MM.1S (cell line): ENCODE results near the gene SLC44A5.
"Not testable (repeated sequence)": the region's sequence is repeated elsewhere in the genome, so short reads cannot be mapped to it uniquely, and the experiment has no call there.

Experiments used
- DNase-seq: peaks from one replicate; pipeline ENCODE4 v3.0.0-alpha.2; 2015
- H2AFZ ChIP-seq: fragments of 300-600 bp; sonication (generic); 2 replicates; pipeline ENCODE4 v1.6.0; 2016; ENCODE audit warnings: antibody characterized with exemption, low read length
- H3F3A ChIP-seq: fragments of 300-600 bp; sonication (generic); 2 replicates; pipeline ENCODE4 v1.6.1; 2016; ENCODE audit warnings: mild to moderate bottlenecking, antibody characterized with exemption, low read length, moderate library complexity, mixed read lengths; ENCODE audit not compliant: insufficient read depth
- H3K27ac ChIP-seq: fragments of 300-600 bp; sonication (generic); 2 replicates; pipeline ENCODE4 v1.5.1; 2016; ENCODE audit warnings: mild to moderate bottlenecking, low read length
- H3K27me3 ChIP-seq: fragments of 300-600 bp; sonication (generic); replicated peaks from 2 replicates; pipeline ENCODE4 v1.6.0; 2016; ENCODE audit warnings: low read length; ENCODE audit not compliant: insufficient read depth
- H3K36me3 ChIP-seq: fragments of 300-600 bp; sonication (generic); replicated peaks from 2 replicates; pipeline ENCODE4 v1.6.1; 2016; ENCODE audit warnings: mild to moderate bottlenecking, low read length, mixed read lengths; ENCODE audit not compliant: insufficient read depth
- H3K4me1 ChIP-seq: fragments of 300-600 bp; sonication (generic); 2 replicates; pipeline ENCODE4 v1.6.1; 2016; ENCODE audit warnings: low read length, mixed read lengths
- H3K4me2 ChIP-seq: fragments of 300-600 bp; sonication (generic); 2 replicates; pipeline ENCODE4 v1.6.0; 2016; ENCODE audit warnings: low read depth, low read length
- H3K4me3 ChIP-seq: fragments of 300-600 bp; sonication (generic); 2 replicates; pipeline ENCODE4 v1.5.1; 2016; ENCODE audit warnings: low read length, mixed read lengths
- H3K79me2 ChIP-seq: fragments of 300-600 bp; sonication (generic); 2 replicates; pipeline ENCODE4 v1.6.1; 2016; ENCODE audit warnings: mixed run types, low read length, mixed read lengths
- H3K9ac ChIP-seq: fragments of 300-600 bp; sonication (generic); 2 replicates; pipeline ENCODE4 v1.6.1; 2016; ENCODE audit warnings: low read length, mixed read lengths
- H3K9me2 ChIP-seq: fragments of 300-600 bp; sonication (generic); replicated peaks from 2 replicates; pipeline ENCODE4 v1.6.1; 2016; ENCODE audit warnings: mild to moderate bottlenecking, low read length, mixed read lengths; ENCODE audit not compliant: insufficient read depth
- H3K9me3 ChIP-seq: fragments of 300-600 bp; sonication (generic); replicated peaks from 2 replicates; pipeline ENCODE4 v1.6.1; 2016; ENCODE audit warnings: mild to moderate bottlenecking, low read length, mixed read lengths; ENCODE audit not compliant: insufficient read depth
- H4K20me1 ChIP-seq: fragments of 300-600 bp; sonication (generic); 2 replicates; pipeline ENCODE4 v1.6.1; 2016; ENCODE audit warnings: mild to moderate bottlenecking, low read length, moderate library complexity, mixed read lengths; ENCODE audit not compliant: insufficient read depth
- EZH2 ChIP-seq: fragments of 300-600 bp; sonication (generic); optimal IDR thresholded peaks from 2 replicates; pipeline ENCODE3; 2017; ENCODE audit warnings: low read depth, mild to moderate bottlenecking, antibody characterized with exemption, low read length, mixed read lengths
- EZH2phosphoT487 ChIP-seq: fragments of 300-600 bp; sonication (generic); IDR thresholded peaks from 2 replicates; pipeline ENCODE4 v1.6.1; 2018; ENCODE audit warnings: antibody characterized with exemption, low read length
- TF ChIP-seq, protein P1 (sequence below): fragments of 300-600 bp; sonication (generic); IDR thresholded peaks from 2 replicates; pipeline ENCODE4 v1.5.1; 2016; ENCODE audit warnings: antibody characterized with exemption, low read length, mixed read lengths

Gene SLC44A5

GRCh38 chr1:75373542-75374159, 237.3 kb downstream of the SLC44A5 start:
- no peaks in the 10 kb centered on the region for H3F3A ChIP-seq
- DNase-seq, result no peak
- H2AFZ ChIP-seq, result no peak overlapping the region
- H3K9ac ChIP-seq, result no peak overlapping the region
- H3K4me1 ChIP-seq, result no peaks in the 10 kb centered on the region
- no peaks in the 10 kb centered on the region for H3K9me2 ChIP-seq
- TF ChIP-seq EZH2phosphoT487 (no peak), EZH2 (no peak)
- TF ChIP-seq, protein P1, sequence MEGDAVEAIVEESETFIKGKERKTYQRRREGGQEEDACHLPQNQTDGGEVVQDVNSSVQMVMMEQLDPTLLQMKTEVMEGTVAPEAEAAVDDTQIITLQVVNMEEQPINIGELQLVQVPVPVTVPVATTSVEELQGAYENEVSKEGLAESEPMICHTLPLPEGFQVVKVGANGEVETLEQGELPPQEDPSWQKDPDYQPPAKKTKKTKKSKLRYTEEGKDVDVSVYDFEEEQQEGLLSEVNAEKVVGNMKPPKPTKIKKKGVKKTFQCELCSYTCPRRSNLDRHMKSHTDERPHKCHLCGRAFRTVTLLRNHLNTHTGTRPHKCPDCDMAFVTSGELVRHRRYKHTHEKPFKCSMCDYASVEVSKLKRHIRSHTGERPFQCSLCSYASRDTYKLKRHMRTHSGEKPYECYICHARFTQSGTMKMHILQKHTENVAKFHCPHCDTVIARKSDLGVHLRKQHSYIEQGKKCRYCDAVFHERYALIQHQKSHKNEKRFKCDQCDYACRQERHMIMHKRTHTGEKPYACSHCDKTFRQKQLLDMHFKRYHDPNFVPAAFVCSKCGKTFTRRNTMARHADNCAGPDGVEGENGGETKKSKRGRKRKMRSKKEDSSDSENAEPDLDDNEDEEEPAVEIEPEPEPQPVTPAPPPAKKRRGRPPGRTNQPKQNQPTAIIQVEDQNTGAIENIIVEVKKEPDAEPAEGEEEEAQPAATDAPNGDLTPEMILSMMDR, result no peak
- H3K36me3 ChIP-seq, result no peaks in the 10 kb centered on the region
- H3K4me3 ChIP-seq, result no peak overlapping the region
- H3K79me2 ChIP-seq, result no peaks in the 10 kb centered on the region
- no peaks in the 10 kb centered on the region for H3K9me3 ChIP-seq
- no peaks in the 10 kb centered on the region for H3K27me3 ChIP-seq
- no peak overlapping the region for H3K27ac ChIP-seq
- no peaks in the 10 kb centered on the region for H4K20me1 ChIP-seq
- no peak overlapping the region for H3K4me2 ChIP-seq

- Histone ChIP-seq H3K4me2 (no peak overlapping the region), H3K36me3 (no peaks in the 10 kb centered on the region), H3K4me1 (no peaks in the 10 kb centered on the region), H3K4me3 (no peak overlapping the region), H3K9me3 (no peaks in the 10 kb centered on the region), H4K20me1 (no peaks in the 10 kb centered on the region), H2AFZ (no peak overlapping the region), H3K9me2 (no peaks in the 10 kb centered on the region), H3K79me2 (no peaks in the 10 kb centered on the region), H3K9ac (no peak overlapping the region), H3K27ac (no peak overlapping the region), H3K27me3 (no peaks in the 10 kb centered on the region), H3F3A (no peaks in the 10 kb centered on the region)
- TF ChIP-seq EZH2phosphoT487 (no peak), EZH2 (no peak)
- TF ChIP-seq, protein P1, result no peak
- DNase-seq, result no peak
These were observed 244.3 kb downstream of the SLC44A5 start for GRCh38 chr1:75366595-75366994.

- peak; percentile 43 for DNase-seq
- Histone ChIP-seq H3K9me3 (no peaks in the 10 kb centered on the region), H3K4me2 (no peak overlapping the region), H3K4me1 (no peaks in the 10 kb centered on the region), H3K79me2 (no peaks in the 10 kb centered on the region), H2AFZ (no peak overlapping the region), H3K9ac (no peak overlapping the region), H3K27ac (no peak overlapping the region), H3K4me3 (no peak overlapping the region), H3F3A (no peaks in the 10 kb centered on the region), H4K20me1 (no peaks in the 10 kb centered on the region), H3K27me3 (no peaks in the 10 kb centered on the region), H3K36me3 (no peaks in the 10 kb centered on the region), H3K9me2 (no peaks in the 10 kb centered on the region)
- TF ChIP-seq, protein P1, result no peak
- no peak for TF ChIP-seq EZH2phosphoT487
- no peak for TF ChIP-seq EZH2
These were observed 249.7 kb downstream of the SLC44A5 start for GRCh38 chr1:75361260-75361659.

- not testable (repeated sequence) for H3K79me2 ChIP-seq, H3K27ac ChIP-seq, H4K20me1 ChIP-seq, H3K9me2 ChIP-seq, H3F3A ChIP-seq, DNase-seq, H3K4me1 ChIP-seq, H3K27me3 ChIP-seq, H3K4me2 ChIP-seq, H3K9ac ChIP-seq, H3K36me3 ChIP-seq, H3K4me3 ChIP-seq, H3K9me3 ChIP-seq, H2AFZ ChIP-seq
These were observed 256.6 kb downstream of the SLC44A5 start for GRCh38 chr1:75354267-75354666.
